ENCODE results near the gene MIER1.

Gene MIER1

DNA sequence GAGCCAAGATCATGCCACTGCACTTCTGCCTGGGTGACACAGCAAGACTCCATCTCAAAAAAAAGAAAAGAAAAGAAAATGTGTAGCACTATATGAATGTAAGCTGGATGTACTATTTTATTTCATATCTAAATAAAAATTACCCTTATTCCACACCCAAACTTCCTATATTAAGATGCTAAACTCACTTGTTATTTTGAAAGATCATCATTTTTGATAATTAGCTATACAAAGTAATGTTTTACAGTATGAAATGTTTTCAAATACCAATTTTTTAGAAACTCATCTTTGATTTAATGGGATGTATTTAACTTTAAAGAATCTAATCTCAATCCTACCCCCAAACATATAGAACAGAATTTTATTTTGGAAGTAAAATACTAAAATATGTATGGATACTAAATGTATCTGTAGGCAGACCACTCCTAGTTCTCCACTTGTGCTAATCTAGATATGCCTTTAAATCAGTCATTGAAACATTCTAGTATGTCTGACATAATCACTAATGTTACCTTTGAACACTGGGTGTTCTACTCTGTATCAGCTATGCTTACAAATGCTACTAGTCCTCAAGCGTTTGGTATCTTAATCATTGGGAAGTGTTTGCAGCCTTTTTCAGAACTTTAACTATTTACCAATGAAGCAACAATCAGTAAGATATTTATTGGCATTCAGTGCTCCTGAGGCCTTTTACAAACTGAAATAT is 12.9 kb downstream of the MIER1 start:
- TF ChIP-seq, protein P1, sequence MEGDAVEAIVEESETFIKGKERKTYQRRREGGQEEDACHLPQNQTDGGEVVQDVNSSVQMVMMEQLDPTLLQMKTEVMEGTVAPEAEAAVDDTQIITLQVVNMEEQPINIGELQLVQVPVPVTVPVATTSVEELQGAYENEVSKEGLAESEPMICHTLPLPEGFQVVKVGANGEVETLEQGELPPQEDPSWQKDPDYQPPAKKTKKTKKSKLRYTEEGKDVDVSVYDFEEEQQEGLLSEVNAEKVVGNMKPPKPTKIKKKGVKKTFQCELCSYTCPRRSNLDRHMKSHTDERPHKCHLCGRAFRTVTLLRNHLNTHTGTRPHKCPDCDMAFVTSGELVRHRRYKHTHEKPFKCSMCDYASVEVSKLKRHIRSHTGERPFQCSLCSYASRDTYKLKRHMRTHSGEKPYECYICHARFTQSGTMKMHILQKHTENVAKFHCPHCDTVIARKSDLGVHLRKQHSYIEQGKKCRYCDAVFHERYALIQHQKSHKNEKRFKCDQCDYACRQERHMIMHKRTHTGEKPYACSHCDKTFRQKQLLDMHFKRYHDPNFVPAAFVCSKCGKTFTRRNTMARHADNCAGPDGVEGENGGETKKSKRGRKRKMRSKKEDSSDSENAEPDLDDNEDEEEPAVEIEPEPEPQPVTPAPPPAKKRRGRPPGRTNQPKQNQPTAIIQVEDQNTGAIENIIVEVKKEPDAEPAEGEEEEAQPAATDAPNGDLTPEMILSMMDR (IDR thresholded peaks at IDR 0.05; ENCODE audit: low read depth, low read length): no peak

GRCh38 chr1:66938613-66939012 is 13.8 kb downstream of the MIER1 start:
- TF ChIP-seq, protein P1 (IDR thresholded peaks at IDR 0.05; ENCODE audit: low read depth, low read length): no peak
- H3K4me3 ChIP-seq (ENCODE audit: low read depth, low read length): no peak overlapping the region

More for the DNA sequence above, 12.9 kb downstream of the MIER1 start:
- no peak overlapping the region for H3K4me3 ChIP-seq (ENCODE audit: low read depth, low read length)

DNA sequence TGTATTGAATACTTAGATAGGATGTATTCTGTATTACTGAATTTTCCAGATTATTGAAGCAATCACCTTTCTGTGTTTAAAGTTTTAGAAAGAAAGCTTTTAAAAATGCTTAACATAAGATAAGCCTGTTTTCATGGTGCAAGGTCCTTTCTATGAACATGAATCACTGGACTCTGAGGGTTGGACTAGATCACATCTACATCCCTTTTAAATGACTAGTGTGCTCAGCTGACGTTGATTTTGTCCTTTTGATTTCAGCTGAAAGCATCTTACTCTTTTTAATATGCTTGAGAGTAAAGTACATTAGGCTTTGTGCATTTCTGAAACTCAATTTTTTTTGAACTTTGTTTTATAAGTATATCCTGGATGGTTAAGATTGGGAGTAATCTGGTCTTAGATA is 16.2 kb downstream of the MIER1 start:
- TF ChIP-seq, protein P1 (IDR thresholded peaks at IDR 0.05; ENCODE audit: low read depth, low read length): no peak
- no peak overlapping the region for H3K4me3 ChIP-seq (ENCODE audit: low read depth, low read length)

GRCh38 chr1:66943361-66943969 is 18.7 kb downstream of the MIER1 start:
- no peak overlapping the region for H3K4me3 ChIP-seq (ENCODE audit: low read depth, low read length)
- TF ChIP-seq, protein P1 (IDR thresholded peaks at IDR 0.05; ENCODE audit: low read depth, low read length): no peak

GRCh38 chr1:66944330-66945274 is 19.8 kb downstream of the MIER1 start:
- TF ChIP-seq, protein P1 (IDR thresholded peaks at IDR 0.05; ENCODE audit: low read depth, low read length): no peak
- no peak overlapping the region for H3K4me3 ChIP-seq (ENCODE audit: low read depth, low read length)

- TF ChIP-seq, protein P1 (IDR thresholded peaks at IDR 0.05; ENCODE audit: low read depth, low read length): no peak
- H3K4me3 ChIP-seq (ENCODE audit: low read depth, low read length): no peak overlapping the region
Measured at GRCh38 chr1:66945316-66945715, 20.5 kb downstream of the MIER1 start.
